Fibroblast of mammary gland (primary cell): ENCODE data around the gene GPX4.

Experiments used
- DNase-seq: peaks from one replicate; pipeline ENCODE4 v3.0.0-alpha.2; 2010; ENCODE audit warnings: low read depth
- H3K4me3 ChIP-seq: 2 replicates; pipeline ENCODE4 v1.5.1; 2011; ENCODE audit warnings: low read depth, mild to moderate bottlenecking, low read length, moderate library complexity; ENCODE audit not compliant: control insufficient read depth
- CTCF ChIP-seq: conservative IDR thresholded peaks from 2 replicates; pipeline ENCODE4 v1.5.1; 2011; ENCODE audit warnings: low read depth, low read length, inconsistent platforms; ENCODE audit not compliant: control insufficient read depth, insufficient read depth

GPX4 gene

DNA sequence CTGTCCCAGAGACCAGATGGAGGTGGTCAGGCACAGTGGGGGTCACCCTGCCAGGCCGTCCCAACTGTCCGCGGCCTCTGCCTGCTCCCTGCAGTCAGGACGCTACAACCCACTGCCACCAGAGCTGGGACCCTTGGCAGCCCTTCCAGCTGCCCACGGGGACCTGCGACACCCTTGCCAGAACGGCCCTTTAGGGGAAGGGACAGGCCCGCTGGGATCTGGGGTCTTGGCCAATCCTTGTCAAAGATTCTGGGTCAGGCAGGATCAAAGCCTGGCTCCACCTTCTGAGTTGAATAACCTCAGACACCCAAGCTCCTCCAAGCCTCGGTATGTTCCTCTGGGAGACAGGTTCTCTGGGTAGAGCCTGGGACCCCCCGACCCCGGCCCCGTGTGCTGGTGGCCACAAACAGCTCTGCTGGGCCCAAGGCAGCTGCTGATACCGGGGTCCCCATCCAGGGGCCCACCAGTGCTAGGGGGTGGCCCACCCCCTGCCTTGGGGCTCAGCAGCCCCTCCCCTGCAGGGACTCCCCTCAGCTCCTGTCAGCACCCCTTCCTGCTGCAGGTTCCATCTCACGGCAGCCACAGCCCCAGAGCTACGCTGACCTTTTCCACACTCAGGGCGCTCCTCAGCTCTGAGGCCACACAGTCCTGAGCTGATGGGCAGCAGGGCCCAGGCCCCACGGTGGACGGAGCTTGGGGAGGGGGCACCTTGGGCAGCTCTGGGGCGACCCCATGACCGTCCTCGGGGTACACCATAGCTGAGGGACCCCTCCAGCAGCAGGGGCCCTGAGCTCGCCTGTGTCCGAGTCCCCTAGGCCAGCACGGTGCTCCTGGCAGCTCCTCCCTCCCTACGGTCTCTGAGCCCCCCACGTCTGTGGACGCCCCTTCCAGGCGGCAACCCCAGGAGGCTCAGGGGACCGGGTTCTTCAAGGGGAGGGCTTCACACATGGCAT lies 51.8 kb downstream of the GPX4 start:
- H3K4me3 ChIP-seq, result no peak overlapping the region
- DNase-seq, result no peak
- TF ChIP-seq CTCF, result no peak
